Hematopoietic multipotent progenitor cell treated with erythropoietin and hydrocortisone succinate and interleukin-3 and kit ligand, for 4 days (in vitro differentiated cells): Measurements from ENCODE around the gene KIF11.
"Not testable (repeated sequence)": the region's sequence is repeated elsewhere in the genome, so short reads cannot be mapped to it uniquely, and the experiment has no call there.

Source experiments
- DNase-seq: peaks from one replicate; pipeline ENCODE4 v3.0.0-alpha.2; 2015

The KIF11 gene

DNA sequence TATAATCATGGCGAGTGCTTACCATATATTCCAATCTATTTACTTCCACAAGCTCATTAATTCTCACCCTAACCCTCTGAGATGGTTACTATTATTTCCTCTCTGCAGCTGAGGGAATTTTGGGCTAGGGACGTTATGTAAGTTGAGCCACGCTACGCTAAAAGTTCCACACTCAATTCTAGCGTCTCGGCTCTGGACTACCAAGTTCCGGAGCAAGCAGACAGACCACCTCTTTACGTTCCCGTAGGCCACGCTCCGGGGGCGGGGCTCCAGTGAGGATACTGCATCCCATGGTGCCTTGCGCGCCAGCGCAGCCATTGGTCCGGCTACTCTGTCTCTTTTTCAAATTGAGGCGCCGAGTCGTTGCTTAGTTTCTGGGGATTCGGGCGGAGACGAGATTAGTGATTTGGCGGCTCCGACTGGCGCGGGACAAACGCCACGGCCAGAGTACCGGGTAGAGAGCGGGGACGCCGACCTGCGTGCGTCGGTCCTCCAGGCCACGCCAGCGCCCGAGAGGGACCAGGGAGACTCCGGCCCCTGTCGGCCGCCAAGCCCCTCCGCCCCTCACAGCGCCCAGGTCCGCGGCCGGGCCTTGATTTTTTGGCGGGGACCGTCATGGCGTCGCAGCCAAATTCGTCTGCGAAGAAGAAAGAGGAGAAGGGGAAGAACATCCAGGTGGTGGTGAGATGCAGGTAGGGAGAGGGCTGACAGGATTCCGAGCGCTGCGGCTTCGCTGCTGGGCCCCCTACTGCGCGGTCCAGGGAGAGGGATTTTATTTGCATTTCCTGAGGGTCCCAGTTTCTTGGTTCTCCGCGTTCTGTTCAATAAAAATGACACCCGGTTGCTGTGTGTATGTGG is at the start of gene KIF11:
TSS of gene KIF11 (plus strand) at position 370 of the 858 bp plus-strand sequence. CDS start at position 616, 246 bp downstream.
- peak; percentile 100 for DNase-seq

DNA sequence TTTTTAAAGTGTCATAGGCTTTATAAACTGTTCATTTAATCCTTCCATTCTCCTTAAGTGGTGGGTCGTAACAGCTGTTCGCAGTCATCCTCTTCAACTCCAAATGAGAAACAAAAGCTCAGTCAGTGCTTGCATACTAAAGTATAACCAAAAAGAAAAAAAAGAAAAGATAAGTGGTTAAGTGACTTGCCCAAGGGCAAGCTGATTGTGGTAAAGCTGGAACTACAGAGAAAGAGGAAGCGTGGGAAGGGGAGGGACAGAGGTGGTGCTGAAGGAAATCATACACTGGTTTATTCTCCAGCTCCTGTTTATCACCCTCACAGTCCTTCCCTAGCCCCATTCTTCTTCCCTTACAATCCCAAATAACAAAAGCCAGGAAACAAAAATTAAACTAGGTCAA is 48.6 kb upstream of the KIF11 start:
- peak; percentile 92 for DNase-seq

DNA sequence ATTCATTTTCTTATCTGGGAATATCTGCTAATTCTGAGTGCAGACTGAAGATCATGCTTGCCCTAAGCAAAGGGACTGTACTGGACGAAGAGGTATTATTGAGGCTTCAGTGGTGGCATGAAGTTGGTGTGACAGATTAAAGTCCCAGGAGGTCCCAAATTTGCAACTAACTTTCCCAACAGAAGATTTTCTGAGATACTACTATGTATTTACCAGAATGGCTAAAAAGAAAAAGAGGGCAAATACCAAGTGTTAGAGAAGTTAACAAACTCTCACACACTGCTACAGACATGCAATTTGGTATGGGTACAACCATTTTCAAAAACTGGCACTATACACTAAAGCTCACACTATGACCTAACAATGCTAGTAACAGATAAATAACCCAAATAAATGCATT is 47.4 kb upstream of the KIF11 start:
- no peak for DNase-seq

DNA sequence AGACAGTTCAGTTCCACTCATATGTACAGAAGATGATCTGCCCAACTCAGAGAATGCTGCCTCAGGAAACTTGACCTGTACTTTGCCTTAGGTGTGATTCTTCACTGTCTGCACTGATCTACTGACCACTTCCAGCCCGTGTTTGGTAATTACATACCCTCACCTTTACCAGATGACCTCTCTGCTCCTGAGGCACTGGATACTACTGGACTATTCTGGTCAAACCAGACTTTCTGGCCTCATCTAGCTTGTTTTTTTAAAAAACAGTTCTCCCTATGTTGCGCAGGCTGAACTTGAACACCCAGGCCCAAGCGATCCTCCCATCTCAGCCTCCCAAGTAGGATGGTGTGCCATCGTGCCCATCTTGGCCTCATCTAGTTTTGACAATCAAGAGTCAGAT is 45.3 kb upstream of the KIF11 start:
- DNase-seq: no peak

DNA sequence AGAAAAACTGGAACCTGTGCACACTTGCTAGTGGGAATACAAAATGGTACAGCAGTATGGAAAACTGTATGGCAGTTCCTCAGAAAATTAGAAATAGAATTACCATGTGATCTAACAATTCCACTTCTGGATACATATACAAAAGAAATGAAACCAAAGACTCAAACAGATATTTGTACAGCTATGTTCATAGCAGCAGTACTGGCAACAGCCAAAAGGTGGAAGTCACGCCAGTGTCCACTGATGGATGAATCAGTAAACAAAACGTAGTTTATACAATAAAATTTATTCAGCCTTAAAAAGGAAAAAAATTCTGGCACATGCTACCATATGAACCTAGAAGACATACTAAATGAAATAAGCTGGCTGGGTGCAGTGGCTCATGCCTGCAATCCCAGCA is 42.0 kb upstream of the KIF11 start:
- DNase-seq: no peak

DNA sequence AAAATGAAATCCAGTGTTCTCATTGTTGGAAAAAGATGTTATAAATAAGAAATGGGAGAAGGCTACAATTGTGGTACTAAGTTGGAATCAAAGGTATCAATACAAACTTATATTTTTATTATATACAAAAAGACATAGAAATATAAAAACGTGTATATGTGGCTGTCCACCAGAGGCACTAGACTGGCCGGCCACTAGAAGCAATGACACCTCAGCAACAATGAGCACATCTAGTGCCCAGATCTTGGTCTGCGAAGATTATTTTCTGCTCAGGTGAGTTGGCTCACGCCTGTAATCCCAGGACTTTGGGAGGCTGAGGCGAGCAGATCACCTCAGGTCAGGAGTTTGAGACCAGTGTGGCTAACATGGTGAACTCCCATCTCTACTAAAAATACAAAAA is 40.6 kb upstream of the KIF11 start:
- peak; percentile 18 for DNase-seq

DNA sequence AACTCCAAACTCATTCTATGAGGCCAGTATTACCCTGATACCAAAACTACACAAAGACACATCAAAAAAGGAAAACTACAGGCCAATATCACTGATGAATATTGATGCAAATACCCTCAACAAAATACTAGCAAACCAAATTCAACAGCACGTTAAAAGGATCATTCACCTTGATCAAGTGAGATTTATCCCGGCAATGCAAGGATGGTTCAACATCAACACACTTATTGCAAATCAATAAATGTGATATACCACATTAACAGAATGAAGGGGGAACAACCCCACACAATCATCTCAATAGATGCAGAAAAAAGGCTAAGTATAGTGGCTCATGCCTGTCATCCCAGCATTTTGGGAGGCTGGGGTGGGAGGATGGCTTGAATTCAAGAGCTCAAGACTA is 39.0 kb upstream of the KIF11 start:
- no peak for DNase-seq

DNA sequence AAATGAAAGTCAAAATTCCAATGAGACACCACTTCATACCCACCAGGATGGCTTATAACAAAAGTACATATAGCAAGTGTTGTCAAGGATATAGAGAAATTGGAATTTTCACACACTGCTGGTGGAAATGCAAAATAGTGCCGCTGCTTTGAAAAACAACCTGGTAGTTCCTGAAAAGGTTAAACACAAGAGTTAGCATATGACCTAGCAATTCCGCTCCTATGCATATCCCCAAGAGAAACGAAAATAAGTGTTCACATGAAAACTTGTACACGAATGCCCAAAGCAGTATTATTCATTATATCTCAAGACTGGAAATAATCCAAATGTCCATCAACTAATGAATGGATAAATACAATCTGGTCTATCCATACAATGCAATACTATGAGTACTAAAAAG is 33.9 kb upstream of the KIF11 start:
- no peak for DNase-seq

DNA sequence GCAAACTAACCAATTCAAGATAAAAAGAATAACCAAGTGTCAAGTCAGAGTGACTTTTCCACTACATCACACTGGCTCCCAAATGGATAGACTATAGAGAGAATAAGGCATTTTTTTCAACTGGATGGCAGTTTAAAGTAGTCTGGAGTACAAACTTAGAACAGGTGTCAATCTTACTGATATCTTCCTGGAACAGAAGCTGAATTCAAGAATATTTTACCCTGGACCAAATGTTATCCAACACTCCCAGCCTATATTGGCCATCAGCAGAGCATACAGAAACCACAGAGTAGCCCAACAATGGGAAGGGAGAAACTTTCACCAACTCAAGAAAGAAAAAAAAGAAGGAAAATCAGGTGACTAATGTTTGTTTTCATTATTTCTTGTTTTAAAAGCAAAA is 30.5 kb upstream of the KIF11 start:
- DNase-seq: peak; percentile 44

DNA sequence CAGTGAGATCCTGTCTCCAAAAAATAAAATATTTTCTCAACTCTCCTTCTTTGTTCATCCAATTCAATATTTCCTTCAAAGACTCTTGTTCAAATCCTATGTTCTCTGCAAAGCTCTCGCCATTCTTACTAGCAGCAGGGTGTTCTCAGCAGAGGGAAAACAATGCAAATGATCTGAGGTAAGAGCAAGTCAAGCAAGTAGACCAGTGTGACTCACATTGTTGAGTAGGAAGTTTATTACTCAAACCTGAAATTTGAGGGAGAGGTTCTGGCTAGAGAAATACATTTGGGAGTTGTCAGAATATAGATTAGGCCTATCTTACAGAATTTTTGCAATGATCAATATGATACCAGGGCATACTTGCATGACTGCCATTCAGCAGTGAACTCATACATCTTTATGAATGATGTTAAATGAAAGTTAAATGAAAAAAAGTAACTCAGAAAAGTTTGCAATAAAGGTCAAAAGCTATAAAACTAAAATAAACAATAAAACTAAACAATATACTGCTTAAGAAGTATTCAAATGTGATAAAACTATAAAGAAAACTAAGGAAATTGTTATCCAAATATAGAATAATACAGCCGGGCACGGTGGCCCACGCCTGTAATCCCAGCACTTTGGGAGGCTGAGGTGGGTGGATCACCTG is 24.9 kb upstream of the KIF11 start:
- DNase-seq: no peak

DNA sequence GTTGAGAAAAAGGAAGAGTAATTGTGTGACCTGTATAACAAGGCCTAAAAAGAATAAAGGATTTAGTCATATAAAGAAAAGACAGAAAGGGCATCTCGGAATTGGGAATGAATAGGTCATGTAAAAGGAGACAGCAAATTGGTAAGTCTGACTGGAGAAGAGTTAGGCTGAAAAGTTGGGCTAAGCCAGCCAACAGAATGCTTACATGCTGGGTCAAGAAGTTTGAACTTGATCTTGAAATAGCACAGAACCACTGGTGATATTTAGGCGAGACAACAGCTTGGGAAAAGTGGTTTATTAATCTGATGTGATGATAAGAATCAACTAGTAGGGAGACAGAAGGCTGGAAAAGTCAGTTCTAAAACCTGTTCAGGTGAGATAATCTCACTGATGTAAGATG is 23.9 kb upstream of the KIF11 start:
- DNase-seq: no peak

DNA sequence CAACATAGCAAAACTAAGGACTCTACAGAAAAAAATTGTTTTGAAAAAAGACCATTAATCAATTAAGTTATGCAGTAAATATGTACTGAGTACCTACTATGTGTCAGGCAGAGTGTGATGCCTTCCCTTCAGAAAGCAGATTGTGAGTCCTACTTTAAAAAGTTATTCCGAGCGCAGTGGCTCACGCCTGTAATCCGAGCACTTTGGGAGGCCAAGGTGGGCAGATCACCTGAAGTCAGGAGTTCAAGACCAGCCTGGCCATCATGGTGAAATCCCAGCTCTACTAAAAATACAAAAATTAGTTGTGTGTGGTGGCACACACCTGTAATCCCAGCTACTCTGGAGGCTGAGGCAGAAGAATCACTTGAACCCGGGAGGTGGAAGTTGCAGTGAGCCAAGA is 23.3 kb upstream of the KIF11 start:
- not testable (repeated sequence) for DNase-seq

DNA sequence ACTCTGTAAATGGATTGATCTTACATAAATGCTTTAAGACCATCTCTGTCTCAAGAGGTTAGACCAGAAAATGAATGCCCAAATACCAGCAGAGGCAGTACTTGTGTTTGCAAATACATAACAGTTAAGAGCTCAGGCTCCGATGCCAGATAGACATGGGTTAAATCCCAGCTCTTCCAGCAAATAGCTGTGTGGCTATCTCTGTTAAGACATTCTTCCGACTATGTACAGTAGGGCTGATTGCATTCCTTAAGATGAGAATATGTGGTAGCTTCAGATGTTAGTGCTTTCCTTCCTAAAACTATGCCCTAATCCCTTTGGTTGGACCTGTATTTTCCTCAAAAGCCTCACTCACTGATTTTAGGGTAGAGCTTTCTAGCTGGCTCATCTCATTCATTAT is 21.3 kb upstream of the KIF11 start:
- DNase-seq: no peak

DNA sequence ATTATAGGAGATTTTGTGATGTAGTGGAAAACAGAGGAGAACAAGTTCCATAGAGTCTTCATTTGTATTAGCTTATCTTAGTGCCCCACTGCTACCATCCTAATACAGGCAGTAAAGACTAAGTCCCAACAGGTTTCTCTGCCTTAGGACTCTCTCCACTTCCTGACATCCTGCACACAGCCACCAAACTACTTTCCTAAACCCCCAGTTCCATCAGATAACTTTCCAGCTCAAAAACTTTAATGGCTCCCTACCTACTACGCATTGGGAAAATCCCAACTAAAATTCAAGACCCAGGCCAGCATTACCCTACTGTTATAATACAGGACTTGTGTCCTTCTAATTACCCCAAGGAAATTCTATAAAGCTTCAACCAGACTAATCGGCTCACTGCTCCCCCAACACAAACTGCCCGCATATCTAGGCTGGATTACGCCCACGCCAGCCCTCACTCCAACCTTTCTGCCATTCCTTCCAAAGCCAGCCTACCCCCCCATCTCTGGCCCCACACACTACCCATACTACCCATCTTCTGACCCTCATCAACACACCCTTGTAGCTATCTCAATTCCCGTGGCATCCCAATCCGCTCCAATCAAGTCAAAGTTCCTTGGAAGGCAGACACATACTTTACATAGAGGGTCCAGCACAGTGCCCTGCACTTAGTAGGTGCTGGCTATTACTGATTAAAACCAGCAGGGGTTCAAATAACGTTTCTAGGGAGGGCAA is 20.4 kb upstream of the KIF11 start:
- DNase-seq: peak; percentile 24

DNA sequence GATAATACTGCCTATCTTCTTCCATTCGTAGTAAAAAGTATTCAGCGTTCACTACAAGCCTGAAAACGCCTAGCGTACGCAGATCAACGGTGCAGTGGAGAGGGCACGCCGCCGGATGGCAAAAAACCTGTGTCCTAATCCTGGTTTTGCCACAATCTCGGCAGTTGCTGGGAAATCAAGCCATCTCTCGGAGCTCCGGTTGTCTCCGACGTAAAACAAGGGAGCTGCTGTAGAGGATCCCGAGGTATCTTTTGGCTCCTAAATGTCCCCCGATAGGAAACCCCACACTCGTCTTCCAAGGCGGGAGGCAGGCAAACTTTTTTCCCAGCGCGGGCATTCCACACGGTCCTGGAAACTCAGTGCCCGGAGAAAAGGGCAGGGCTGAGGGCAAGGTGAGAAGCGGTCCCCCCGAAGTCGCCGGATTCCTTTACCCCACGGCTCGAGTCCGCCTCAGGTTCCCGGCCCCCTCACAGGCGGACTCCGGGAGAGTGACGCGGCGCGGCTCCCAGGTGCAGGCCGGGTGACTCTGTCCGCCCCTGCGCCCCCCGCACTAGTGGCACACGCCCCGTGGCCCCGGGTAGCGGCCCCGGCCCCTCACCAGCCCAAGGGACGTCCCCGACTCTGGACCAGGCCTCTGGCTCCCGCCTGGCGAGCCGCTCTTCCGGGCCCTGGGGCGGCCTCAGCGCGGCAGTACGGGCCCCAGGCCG is 19.7 kb upstream of the KIF11 start:
- DNase-seq: peak; percentile 75

DNA sequence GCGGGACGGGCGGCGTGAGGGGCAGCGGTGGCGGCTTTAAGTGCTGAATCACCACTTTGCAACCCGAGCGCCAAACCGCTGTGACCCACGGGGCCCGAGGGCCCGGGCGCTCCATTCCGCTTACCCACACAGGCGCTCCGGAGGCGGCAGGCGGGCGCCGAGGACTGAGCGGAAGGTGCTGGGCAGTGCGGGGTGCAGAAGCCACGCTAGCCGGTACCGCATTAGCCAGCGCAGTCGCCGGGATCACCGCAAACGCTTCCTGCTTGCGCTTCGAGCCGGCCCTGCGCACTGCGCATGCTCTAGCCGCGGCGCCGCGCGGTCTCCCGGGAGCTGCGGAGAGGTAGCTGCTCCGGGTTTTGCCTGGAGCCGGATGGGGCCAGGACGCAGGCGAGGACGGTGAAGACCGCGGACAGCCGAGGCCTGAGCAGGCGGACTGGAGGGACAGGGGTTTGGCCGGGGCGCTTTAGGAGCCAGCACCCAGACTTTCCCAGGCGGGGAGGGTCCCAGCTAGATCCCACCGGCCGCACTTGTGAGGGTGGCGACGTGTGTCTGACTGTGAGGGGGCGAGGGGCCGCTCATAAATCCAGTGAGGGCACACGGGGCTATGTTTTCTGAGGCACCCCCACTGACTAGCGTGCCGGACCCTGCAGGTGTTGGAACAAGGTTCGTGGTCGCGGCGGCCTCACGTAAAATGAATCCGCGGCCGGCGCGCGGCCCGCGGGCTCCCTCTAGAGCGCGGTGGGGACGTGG is 19.0 kb upstream of the KIF11 start, which contains the start of gene IDE:
TSS of gene IDE (minus strand) at position 296 of the 750 bp plus-strand sequence. CDS start at position 222, 74 bp downstream.
- DNase-seq: peak; percentile 92

DNA sequence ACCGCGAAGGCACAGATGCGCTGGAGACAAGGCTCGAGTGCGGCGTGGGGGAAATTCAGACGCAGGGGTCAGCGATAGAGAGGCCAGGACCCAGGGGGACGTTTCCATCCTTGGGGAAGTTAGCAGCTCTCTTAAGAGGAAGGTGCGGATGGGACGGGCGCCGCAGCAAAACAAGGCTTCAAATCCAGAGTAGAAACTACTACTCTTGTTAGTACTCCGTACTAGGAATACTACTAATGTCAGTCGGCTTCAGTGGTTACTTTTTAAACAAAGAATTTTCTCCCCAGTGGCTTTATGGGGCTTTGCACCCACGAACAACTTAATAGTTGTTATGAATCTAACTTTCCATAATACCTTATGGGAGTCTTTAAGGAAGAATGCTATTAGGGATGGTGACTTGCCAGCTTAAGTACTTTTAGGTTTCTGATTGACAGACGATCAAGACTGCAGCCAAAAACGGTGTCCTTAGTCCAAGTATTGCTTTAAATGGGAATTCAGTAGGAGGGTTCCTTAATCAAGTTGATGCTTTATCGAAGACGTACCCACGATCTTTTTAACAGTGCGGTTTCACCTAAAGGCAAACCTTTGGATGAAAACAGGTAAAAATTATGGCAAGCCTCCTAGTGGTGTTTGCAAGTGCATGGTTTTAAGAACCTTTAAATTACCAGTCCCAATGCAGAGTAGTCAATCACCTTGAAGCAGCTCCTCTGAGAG is 18.2 kb upstream of the KIF11 start:
- DNase-seq: peak; percentile 78

DNA sequence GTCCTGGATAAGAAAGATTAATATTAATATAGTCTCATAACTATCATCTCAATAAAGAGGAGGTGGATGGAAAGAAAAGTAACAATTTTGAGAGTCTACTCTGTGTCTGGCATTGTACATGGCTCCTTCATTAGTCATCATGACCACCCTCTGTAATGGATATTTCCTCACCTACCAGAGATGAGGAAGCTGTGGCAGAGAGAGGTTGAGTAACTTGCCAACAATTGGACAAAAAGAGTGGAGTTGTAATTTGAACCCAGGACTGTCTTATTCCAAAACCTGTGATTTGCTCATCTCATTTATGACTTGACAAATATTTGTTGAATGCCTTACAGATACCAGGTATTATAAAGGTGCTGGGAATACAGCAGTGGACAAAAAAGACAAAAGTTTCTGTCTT is 17.0 kb upstream of the KIF11 start:
- DNase-seq: peak; percentile 66

DNA sequence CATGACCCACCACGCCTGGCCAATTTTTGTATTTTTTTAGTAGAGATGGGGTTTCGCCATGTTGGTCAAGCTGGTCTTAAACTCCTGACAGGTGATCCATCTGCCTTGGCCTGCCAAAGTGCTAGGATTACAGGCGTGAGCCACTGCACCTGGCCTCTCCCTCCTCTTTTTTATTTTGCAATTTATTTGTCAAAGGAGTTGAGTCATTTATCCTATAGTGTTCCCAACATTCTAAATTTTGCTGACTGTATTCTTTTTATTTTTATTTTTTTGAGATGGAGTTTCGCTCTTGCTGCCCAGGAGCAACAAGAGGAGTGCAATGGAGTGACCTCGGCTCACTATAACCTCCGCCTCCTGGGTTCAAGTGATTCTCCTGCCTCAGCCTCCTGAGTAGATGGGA is 10.6 kb upstream of the KIF11 start:
- DNase-seq: not testable (repeated sequence)

DNA sequence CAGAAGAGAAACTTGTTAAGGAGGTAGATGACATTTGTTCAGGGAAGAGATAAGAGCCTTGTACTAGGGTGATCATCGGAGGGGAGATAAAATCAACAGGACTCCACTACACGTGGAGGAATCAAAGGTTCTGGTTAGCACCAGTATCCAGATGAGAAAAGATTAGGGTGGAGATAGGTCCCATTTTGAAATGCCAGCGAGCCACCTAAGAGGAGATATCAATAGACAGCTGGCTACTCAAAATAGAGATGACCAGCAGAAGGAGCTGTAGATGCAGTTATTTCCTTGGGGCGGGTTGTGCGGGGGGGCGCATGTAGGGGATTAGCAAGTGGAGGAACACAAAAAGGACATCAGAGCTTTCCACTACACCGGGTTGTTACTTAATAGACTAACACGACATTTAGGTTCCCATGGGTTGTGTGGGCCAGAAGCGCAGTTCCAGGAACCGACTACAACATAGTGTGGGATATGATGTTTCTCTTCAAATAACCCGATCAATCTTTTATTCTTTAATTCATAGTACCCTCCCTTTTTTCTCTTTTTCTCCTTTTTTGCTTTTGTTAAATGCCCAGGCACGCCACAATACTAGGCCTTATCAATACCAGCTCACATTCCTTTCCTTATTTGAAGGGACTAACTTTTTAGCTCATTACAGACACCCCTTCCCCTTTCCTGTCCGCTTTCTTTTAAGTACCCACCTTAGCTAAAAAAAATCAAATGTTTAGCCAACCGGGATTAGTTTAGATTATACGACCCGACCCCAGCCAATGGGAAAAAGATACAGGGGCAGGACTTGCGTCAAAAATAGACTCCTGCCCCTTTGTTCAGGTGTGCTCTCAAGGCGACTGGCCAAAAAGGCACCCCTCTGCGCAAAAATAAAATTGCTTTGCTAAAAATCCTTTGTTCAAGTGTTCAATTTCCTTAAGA is 2.0 kb upstream of the KIF11 start:
- peak; percentile 90 for DNase-seq
